GM12878 (cell line): Measurements from ENCODE around the gene KIF17. TPM values are rescaled to one million over a fixed set of nuclear protein-coding genes. Genes with fewer than 3 reads are reported as not detected.

Experiments used
- ATAC-seq: fragments of 200-7000 bp; cut with Tn5 transposase; 3 replicates; pipeline ENCODE4 v1.9.1; 2020; ENCODE audit warnings: mild to moderate bottlenecking, moderate library complexity
- BruUV-seq: library from RNA; stranded (reverse); fragments of 400-500 nt; replicated peaks from 2 replicates; lab custom pipeline; 2021; lab: Mats Ljungman, UMichigan
- CTCF ChIA-PET: fragments of 300-600 bp; sonication (Branson Sonifier 250); formaldehyde crosslinking; extraction: SDS; loops from one replicate; lab custom pipeline; 2021; ENCODE audit warnings: inconsistent platforms; lab: Yijun Ruan, JAX
- POLR2A ChIA-PET: fragments of 350-600 bp; formaldehyde crosslinking; extraction: SDS; loops from one replicate; lab custom pipeline; 2021; ENCODE audit warnings: inconsistent platforms; lab: Charles Lee
- RAD21 ChIA-PET: fragments of 300-600 bp; sonication (Branson Sonifier 250); formaldehyde crosslinking; loops from one replicate; lab custom pipeline; 2023; ENCODE audit warnings: antibody characterized with exemption; ENCODE audit not compliant: unreplicated experiment; lab: Charles Lee
- SMC1A ChIA-PET: fragments of 300-600 bp; sonication (Branson Sonifier 250); formaldehyde crosslinking; loops from one replicate; lab custom pipeline; 2023; ENCODE audit not compliant: unreplicated experiment, uncharacterized antibody; lab: Charles Lee
- DNase-seq: peaks from one replicate; pipeline ENCODE4 v3.0.0-alpha.2; 2011; ENCODE audit warnings: low read depth, low spot score
- FAIRE-seq: peaks from 3 replicates; lab custom pipeline; 2011; peaks lifted over from hg19 to GRCh38; lab: Jason Lieb, UNC
- H2AFZ ChIP-seq: 2 replicates; pipeline ENCODE4 v1.6.0; 2011; ENCODE audit warnings: low read depth, low read length, control low read depth; ENCODE audit not compliant: control insufficient read depth
- H3K27ac ChIP-seq: 2 replicates; pipeline ENCODE4 v1.5.1; 2011; ENCODE audit warnings: control low read depth; ENCODE audit not compliant: control insufficient read depth, insufficient read depth
- H3K27me3 ChIP-seq, 2 experiments: replicated peaks in 1 of 2; 2 replicates each; pipeline versions ENCODE4 v1.6.0 to v1.6.1; 2011; ENCODE audit warnings: low read length in 1 of 2; ENCODE audit not compliant: control insufficient read depth in 2 of 2, insufficient read depth in 2 of 2
- H3K36me3 ChIP-seq, 2 experiments: 2 replicates each; pipeline ENCODE4 v1.5.1; 2011; ENCODE audit warnings: low read length in 1 of 2; ENCODE audit not compliant: control insufficient read depth in 2 of 2, insufficient read depth in 2 of 2
- H3K4me1 ChIP-seq: 2 replicates; pipeline ENCODE4 v1.6.1; 2011; ENCODE audit warnings: mild to moderate bottlenecking, low read length, moderate library complexity, mixed read lengths; ENCODE audit not compliant: control insufficient read depth, insufficient read depth
- H3K4me2 ChIP-seq: 2 replicates; pipeline ENCODE4 v1.6.0; 2011; ENCODE audit warnings: control low read depth; ENCODE audit not compliant: control insufficient read depth, insufficient read depth
- H3K4me3 ChIP-seq: fragments of 200-600 bp; sonication (generic); 2 replicates; pipeline ENCODE4 v1.5.1; 2016
- H3K79me2 ChIP-seq: 2 replicates; pipeline ENCODE4 v1.6.0; 2011; ENCODE audit warnings: low read length; ENCODE audit not compliant: control insufficient read depth, insufficient read depth
- H3K9ac ChIP-seq: 2 replicates; pipeline ENCODE4 v1.8.0; 2011; ENCODE audit warnings: low read length, control low read depth, mixed read lengths; ENCODE audit not compliant: control insufficient read depth, insufficient read depth
- H3K9me3 ChIP-seq: replicated peaks from 3 replicates; pipeline ENCODE4 v1.5.1; 2011; ENCODE audit warnings: mild to moderate bottlenecking, low read length; ENCODE audit not compliant: control insufficient read depth, insufficient read depth
- H4K20me1 ChIP-seq: 2 replicates; pipeline ENCODE4 v1.6.0; 2011; ENCODE audit not compliant: control insufficient read depth, insufficient read depth
- BCLAF1 ChIP-seq: fragments of 450-650 bp; IDR thresholded peaks from 2 replicates; pipeline ENCODE4 v1.6.1; 2017; ENCODE audit warnings: antibody characterized with exemption, mild to moderate bottlenecking, moderate library complexity
- BHLHE40 ChIP-seq, 2 experiments: fragments of 450-650 bp in 1 of 2; IDR thresholded peaks; 2 replicates each; pipeline ENCODE4 v1.6.1; 2011 to 2017; ENCODE audit warnings: low read depth in 2 of 2, borderline replicate concordance in 1 of 2, improper control_type of control experiment in 1 of 2, low read length in 1 of 2, mild to moderate bottlenecking in 1 of 2
- CBFB ChIP-seq: IDR thresholded peaks from 2 replicates; pipeline ENCODE4 v1.6.1; 2016; ENCODE audit warnings: antibody characterized with exemption, low read depth
- EZH2 ChIP-seq: IDR thresholded peaks from 2 replicates; pipeline ENCODE4 v1.6.1; 2012; ENCODE audit warnings: low read depth, mild to moderate bottlenecking, control low read depth, inconsistent platforms, low read length, borderline replicate concordance; ENCODE audit not compliant: control insufficient read depth
- RCOR1 ChIP-seq: conservative IDR thresholded peaks from 2 replicates; pipeline ENCODE4 v1.6.1; 2012; ENCODE audit warnings: low read depth, low read length, improper control_type of control experiment
- SMC3 ChIP-seq: IDR thresholded peaks from 2 replicates; pipeline ENCODE4 v1.6.1; 2011; ENCODE audit warnings: low read length, improper control_type of control experiment, borderline replicate concordance
- TAF1 ChIP-seq: IDR thresholded peaks from 2 replicates; pipeline ENCODE4 v1.6.1; 2011; ENCODE audit warnings: mild to moderate bottlenecking, low read depth, low read length, borderline replicate concordance
- TARDBP ChIP-seq: IDR thresholded peaks from 2 replicates; pipeline ENCODE4 v1.6.1; 2016; ENCODE audit warnings: borderline replicate concordance
- ZZZ3 ChIP-seq: IDR thresholded peaks from 2 replicates; pipeline ENCODE4 v1.6.1; 2011; ENCODE audit warnings: low read depth; ENCODE audit not compliant: control insufficient read depth, insufficient read length
- WGBS: methylation state at CpG from one replicate; pipeline ENCODE4 v1.1.6; 2016; ENCODE audit warnings: low lambda C conversion rate; ENCODE audit not compliant: insufficient replicate concordance, insufficient coverage; ENCODE audit errors: missing lambda C conversion rate; 5-methylcytosine and 5-hydroxymethylcytosine counted together
- in situ Hi-C: fragments of 300-500 bp; cut with MboI; formaldehyde crosslinking; loops from 9 replicates; pipeline ENCODE4 v1.14.3; 2018; ENCODE audit warnings: mixed read lengths
- intact Hi-C: fragments of 100-400 bp; cut with micrococcal nuclease; formaldehyde crosslinking; loops from one replicate; pipeline ENCODE4 v1.14.2; 2022; ENCODE audit not compliant: unreplicated experiment
- polyA plus RNA-seq, 11 experiments: library from polyadenylated mRNA; depleted of rRNA in 4 of 11; unstranded in 6 of 11; stranded (reverse) in 5 of 11; fragments of >200 nt; fragmentation: Nextera tagmentation in 4 of 11; fragmentation: Illumina TruSeq in 1 of 11; extraction: Ambion mirVana in 4 of 11; extraction: Trizol in 1 of 11; gene quantifications; 1 replicate in 1 of 11; 2 replicates in 10 of 11; pipeline versions ENCODE4 v1.2.1 to v1.2.3, GENCODE V29; 2011 to 2016; ENCODE audit warnings: inconsistent platforms in 2 of 11, missing spikeins in 2 of 11, low read depth in 1 of 11
- total RNA-seq, 4 experiments: library from RNA; depleted of rRNA in 3 of 4; stranded (reverse); fragments of >200 nt in 3 of 4; fragmentation: Illumina TruSeq in 1 of 4; extraction: Trizol in 1 of 4; gene quantifications; 2 replicates each; pipeline versions ENCODE4 v1.2.1 to v1.2.3, GENCODE V29; 2013 to 2021
- TF ChIP-seq, protein P1 (sequence below): IDR thresholded peaks from 2 replicates; pipeline ENCODE4 v1.6.1; 2011; ENCODE audit warnings: mild to moderate bottlenecking, low read depth, low read length, moderate library complexity; ENCODE audit not compliant: insufficient replicate concordance

The KIF17 gene
- total and polyA plus RNA-seq, 10 of the 15 experiments (the other 5 are each of a cell fraction or from before 2014, with no cell fraction given) = 0.01 to 0.10 (median 0.03) TPM; not detected in 7

DNA sequence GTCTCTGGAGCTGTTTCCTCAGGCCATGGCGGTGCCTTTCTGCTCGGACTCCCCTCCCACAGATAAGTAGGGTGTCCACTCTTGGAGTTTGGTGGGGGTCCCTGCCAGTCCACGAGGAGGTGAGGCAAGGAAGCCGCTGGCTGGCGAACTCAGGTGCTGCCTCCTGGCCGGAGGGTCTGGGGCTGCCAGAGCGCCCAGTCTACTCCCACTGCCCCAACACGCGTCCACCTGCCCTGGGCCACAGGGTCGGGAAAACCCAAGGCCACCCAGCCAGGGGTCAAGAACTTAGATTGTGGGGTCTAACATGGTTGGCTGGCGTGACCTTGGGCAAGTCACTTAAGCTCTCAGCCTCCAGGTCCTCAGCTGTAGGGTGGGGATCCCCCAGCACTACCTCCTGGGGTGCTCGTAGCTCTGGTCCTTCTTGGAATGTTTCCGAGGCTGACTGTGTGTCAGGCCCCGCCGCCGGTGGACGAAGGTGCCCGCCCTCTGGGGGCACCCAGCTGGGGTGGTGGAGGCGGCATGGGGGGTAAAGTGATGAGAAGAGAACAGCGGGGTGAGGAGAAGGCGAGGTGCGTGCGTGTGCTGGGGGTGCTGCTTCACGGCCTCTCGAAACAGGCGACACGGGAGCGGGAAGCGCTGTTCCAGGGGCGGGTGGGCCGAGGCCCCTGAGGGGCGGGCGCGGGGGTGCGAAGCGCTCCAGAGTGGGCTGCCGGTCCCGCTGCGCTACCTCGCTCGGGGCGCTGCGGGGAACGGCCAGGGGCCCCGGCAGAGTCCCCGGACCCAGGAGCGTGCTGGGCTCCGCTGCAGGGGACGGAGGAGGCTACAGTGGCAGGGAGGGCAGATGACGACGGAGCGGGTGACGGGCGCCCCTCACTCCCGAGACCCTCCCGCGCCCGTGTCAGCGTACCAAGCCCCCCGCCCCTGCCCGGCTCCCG, 13.5 kb upstream of the KIF17 start:
- BruUV-seq = no TSS peak
- peak overlapping the region; percentile 46 for H2AFZ ChIP-seq
- ChIA-PET CTCF (interaction anchor here (0.6 to 1.0 kb wide), 3 partner anchors 24 to 414 kb away, joined by 3 to 4 read pairs (median 4); no protein-coding TSS in a partner anchor), SMC1A (no interaction called here), POLR2A (interaction anchor here (0.5 to 2.8 kb wide), 2 partner anchors 56 to 216 kb away, joined by 3 to 7 read pairs; partner anchors contain the start of gene HP1BP3), RAD21 (interaction anchor here (1.5 to 2.3 kb wide), 2 partner anchors 34 to 464 kb away, joined by 6 read pairs; no protein-coding TSS in a partner anchor)
- peaks cover 10% of the 10 kb centered on the region for H3K4me1 ChIP-seq
- peaks cover 8 to 9% of the 10 kb centered on the region in 2 experiments; a peak in 3 of 4 replicates for H3K27me3 ChIP-seq
- H3K9ac ChIP-seq = no peak overlapping the region
- ATAC-seq (peak; percentile 21), FAIRE-seq (no peak), DNase-seq (no peak)
- no peaks in the 10 kb centered on the region for H3K36me3 ChIP-seq
- no peak overlapping the region for H3K27ac ChIP-seq
- 21% methylated on average over 25 of the region's 62 CpGs for WGBS
- H3K4me3 ChIP-seq = peak overlapping the region; percentile 50; the same call in 1 of the 2 replicates
- TF ChIP-seq SMC3 (no peak), TARDBP (no peak), BHLHE40 (IDR thresholded peaks at IDR 0.05; ENCODE audit: borderline replicate concordance in 1 of 2, low read depth in 2 of 2, low read length in 1 of 2) (no peak), CBFB (no peak), BCLAF1 (no peak), TAF1 (no peak), ZZZ3 (no peak), RCOR1 (no peak), EZH2 (no peak)
- TF ChIP-seq, protein P1, sequence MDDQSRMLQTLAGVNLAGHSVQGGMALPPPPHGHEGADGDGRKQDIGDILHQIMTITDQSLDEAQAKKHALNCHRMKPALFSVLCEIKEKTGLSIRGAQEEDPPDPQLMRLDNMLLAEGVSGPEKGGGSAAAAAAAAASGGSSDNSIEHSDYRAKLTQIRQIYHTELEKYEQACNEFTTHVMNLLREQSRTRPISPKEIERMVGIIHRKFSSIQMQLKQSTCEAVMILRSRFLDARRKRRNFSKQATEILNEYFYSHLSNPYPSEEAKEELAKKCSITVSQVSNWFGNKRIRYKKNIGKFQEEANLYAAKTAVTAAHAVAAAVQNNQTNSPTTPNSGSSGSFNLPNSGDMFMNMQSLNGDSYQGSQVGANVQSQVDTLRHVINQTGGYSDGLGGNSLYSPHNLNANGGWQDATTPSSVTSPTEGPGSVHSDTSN = no peak
- peak overlapping the region; percentile 98 for H3K4me2 ChIP-seq
- intact Hi-C loops (no loop called here), in situ Hi-C loops (no loop called here)
- H3K9me3 ChIP-seq = no peaks in the 10 kb centered on the region
- no peaks in the 10 kb centered on the region for H3K79me2 ChIP-seq
- 0 out of 2 replicates have a peak, but pooled peaks cover 2% of the 10 kb centered on the region for H4K20me1 ChIP-seq
